Measurements from ENCODE around the gene TMEM171.

GRCh38 chr5:73097740-73098139 lies 22.6 kb upstream of the TMEM171 start:
- no peak for TF ChIP-seq CTCF (IDR thresholded peaks at IDR 0.05; ENCODE audit: low read length)
- no peak for TF ChIP-seq EZH2phosphoT487 (IDR thresholded peaks at IDR 0.05; ENCODE audit: low read length)

Data from MM.1S (cell line).